Neural crest cell (in vitro differentiated cells): ENCODE measurements around the gene WDSUB1. TPM values are rescaled to one million over a fixed set of nuclear protein-coding genes. Genes with fewer than 3 reads are reported as not detected.

Source experiments
- DNase-seq: peaks from one replicate; pipeline ENCODE4 v3.0.0; 2021; ENCODE audit warnings: low read depth, mixed read lengths, low spot score
- H3K27ac Mint-ChIP-seq: one replicate; pipeline ENCODE4 v1.8.0; 2021; ENCODE audit warnings: mild to moderate bottlenecking, mixed read lengths; ENCODE audit not compliant: unreplicated experiment
- H3K27me3 Mint-ChIP-seq: 2 replicates; pipeline ENCODE4 v1.8.0; 2021; ENCODE audit warnings: low read depth, mild to moderate bottlenecking, mixed read lengths
- H3K36me3 Mint-ChIP-seq: 2 replicates; pipeline ENCODE4 v1.8.0; 2021; ENCODE audit warnings: low read depth, mild to moderate bottlenecking, mixed read lengths
- H3K4me1 Mint-ChIP-seq: 2 replicates; pipeline ENCODE4 v1.8.0; 2021; ENCODE audit warnings: mixed read lengths
- H3K4me3 Mint-ChIP-seq: one replicate; pipeline ENCODE4 v1.8.0; 2021; ENCODE audit warnings: mild to moderate bottlenecking, mixed read lengths
- H3K9me3 Mint-ChIP-seq: 2 replicates; pipeline ENCODE4 v1.8.0; 2021; ENCODE audit warnings: mixed read lengths
- CTCF ChIP-seq: fragments of 200-600 bp; sonication (generic); conservative IDR thresholded peaks from 2 replicates; pipeline ENCODE4 v1.5.0; 2021; ENCODE audit warnings: antibody characterized with exemption, mild to moderate bottlenecking
- total RNA-seq: library from RNA; stranded (reverse); gene quantifications from 2 replicates; pipeline ENCODE4 v1.2.1, GENCODE V29; 2021

The WDSUB1 gene
- total RNA-seq, 1 donor from 2014 or later: 4.9 TPM

GRCh38 chr2:159211447-159212396, 74.8 kb downstream of the WDSUB1 start:
- no peak for DNase-seq
- peaks cover 16% of the 10 kb centered on the region for H3K36me3 Mint-ChIP-seq
- H3K27me3 Mint-ChIP-seq: no peaks in the 10 kb centered on the region
- H3K27ac Mint-ChIP-seq: no peak overlapping the region
- peaks cover 29% of the 10 kb centered on the region for H3K4me1 Mint-ChIP-seq
- peak overlapping the region; percentile 61 for H3K4me3 Mint-ChIP-seq
- H3K9me3 Mint-ChIP-seq: no peaks in the 10 kb centered on the region
- no peak for TF ChIP-seq CTCF

GRCh38 chr2:159209341-159210306, 76.9 kb downstream of the WDSUB1 start:
- peak overlapping the region; percentile 33 for H3K4me3 Mint-ChIP-seq
- no peaks in the 10 kb centered on the region for H3K9me3 Mint-ChIP-seq
- no peak overlapping the region for H3K27ac Mint-ChIP-seq
- no peak for TF ChIP-seq CTCF
- peaks cover 8% of the 10 kb centered on the region for H3K36me3 Mint-ChIP-seq
- H3K27me3 Mint-ChIP-seq: no peaks in the 10 kb centered on the region
- DNase-seq: no peak
- H3K4me1 Mint-ChIP-seq: peaks cover 29% of the 10 kb centered on the region

- Mint-ChIP-seq H3K27ac (no peak overlapping the region), H3K36me3 (peaks cover 5% of the 10 kb centered on the region), H3K4me3 (no peak overlapping the region), H3K4me1 (peaks cover 29% of the 10 kb centered on the region), H3K9me3 (no peaks in the 10 kb centered on the region), H3K27me3 (no peaks in the 10 kb centered on the region)
- no peak for DNase-seq
- no peak for TF ChIP-seq CTCF
These were observed 78.1 kb downstream of the WDSUB1 start for GRCh38 chr2:159208438-159208837.

- Mint-ChIP-seq H3K9me3 (no peaks in the 10 kb centered on the region), H3K4me3 (no peak overlapping the region), H3K4me1 (peaks cover 24% of the 10 kb centered on the region), H3K27ac (no peak overlapping the region), H3K36me3 (peaks cover 2% of the 10 kb centered on the region), H3K27me3 (no peaks in the 10 kb centered on the region)
- TF ChIP-seq CTCF: no peak
- no peak for DNase-seq
These were observed 79.6 kb downstream of the WDSUB1 start for GRCh38 chr2:159206736-159207380.
